DOHH2 (cell line): ENCODE results near the gene COL5A1.

ENCODE experiments used
- H3F3A ChIP-seq: fragments of 200-600 bp; sonication (generic), shearing (Covaris generic); 2 replicates; pipeline ENCODE4 v1.6.0; 2016; ENCODE audit warnings: antibody characterized with exemption, mild to moderate bottlenecking; ENCODE audit not compliant: control insufficient read depth, insufficient read depth
- H3K27ac ChIP-seq: fragments of 200-600 bp; sonication (generic); 2 replicates; pipeline ENCODE4 v1.5.1; 2014; ENCODE audit warnings: low read depth, mild to moderate bottlenecking, low read length, moderate library complexity
- H3K27me3 ChIP-seq: fragments of 200-600 bp; sonication (generic); 2 replicates; pipeline ENCODE4 v1.6.1; 2014; ENCODE audit warnings: mild to moderate bottlenecking, low read length, mixed read lengths; ENCODE audit not compliant: control insufficient read depth
- H3K36me3 ChIP-seq: fragments of 200-600 bp; sonication (generic); 2 replicates; pipeline ENCODE4 v1.6.1; 2014; ENCODE audit warnings: mild to moderate bottlenecking, low read length, moderate library complexity, mixed read lengths; ENCODE audit not compliant: control insufficient read depth
- H3K4me1 ChIP-seq: fragments of 200-600 bp; sonication (generic); 2 replicates; pipeline ENCODE4 v1.6.1; 2014; ENCODE audit warnings: mild to moderate bottlenecking, low read length, mixed read lengths; ENCODE audit not compliant: control insufficient read depth
- H3K4me2 ChIP-seq: fragments of 200-600 bp; sonication (generic); 2 replicates; pipeline ENCODE4 v1.6.0; 2014; ENCODE audit warnings: mild to moderate bottlenecking, low read length, moderate library complexity
- H3K4me3 ChIP-seq: fragments of 200-600 bp; sonication (generic); 2 replicates; pipeline ENCODE4 v1.5.1; 2014; ENCODE audit warnings: mild to moderate bottlenecking, low read length, mixed read lengths
- H3K79me2 ChIP-seq: fragments of 200-600 bp; sonication (generic); 2 replicates; pipeline ENCODE4 v1.6.1; 2014; ENCODE audit warnings: mild to moderate bottlenecking, low read length, mixed read lengths; ENCODE audit not compliant: control insufficient read depth
- H3K9me2 ChIP-seq: fragments of 200-600 bp; sonication (generic); replicated peaks from 2 replicates; pipeline ENCODE4 v1.6.1; 2014; ENCODE audit warnings: mild to moderate bottlenecking, low read length, mixed read lengths; ENCODE audit not compliant: control insufficient read depth
- H3K9me3 ChIP-seq: fragments of 200-600 bp; sonication (generic); 2 replicates; pipeline ENCODE4 v1.6.1; 2014; ENCODE audit warnings: antibody characterized with exemption, low read length, mixed read lengths; ENCODE audit not compliant: control insufficient read depth, insufficient read depth
- H4K20me1 ChIP-seq: fragments of 200-600 bp; sonication (generic); 2 replicates; pipeline ENCODE4 v1.6.0; 2014; ENCODE audit warnings: low read depth, mild to moderate bottlenecking, antibody characterized with exemption, low read length, moderate library complexity; ENCODE audit not compliant: control insufficient read depth, insufficient read depth
- CTCF ChIP-seq: fragments of 200-600 bp; sonication (generic); IDR thresholded peaks from one replicate; pipeline ENCODE4 v1.5.1; 2014; ENCODE audit warnings: antibody characterized with exemption, mild to moderate bottlenecking, low read depth, low read length; ENCODE audit not compliant: poor library complexity, severe bottlenecking
- EZH2phosphoT487 ChIP-seq: fragments of 200-600 bp; sonication (generic); IDR thresholded peaks from 2 replicates; pipeline ENCODE4 v1.6.1; 2017; ENCODE audit warnings: borderline replicate concordance, mild to moderate bottlenecking, antibody characterized with exemption, low read length, moderate library complexity, mixed read lengths

The COL5A1 gene

DNA sequence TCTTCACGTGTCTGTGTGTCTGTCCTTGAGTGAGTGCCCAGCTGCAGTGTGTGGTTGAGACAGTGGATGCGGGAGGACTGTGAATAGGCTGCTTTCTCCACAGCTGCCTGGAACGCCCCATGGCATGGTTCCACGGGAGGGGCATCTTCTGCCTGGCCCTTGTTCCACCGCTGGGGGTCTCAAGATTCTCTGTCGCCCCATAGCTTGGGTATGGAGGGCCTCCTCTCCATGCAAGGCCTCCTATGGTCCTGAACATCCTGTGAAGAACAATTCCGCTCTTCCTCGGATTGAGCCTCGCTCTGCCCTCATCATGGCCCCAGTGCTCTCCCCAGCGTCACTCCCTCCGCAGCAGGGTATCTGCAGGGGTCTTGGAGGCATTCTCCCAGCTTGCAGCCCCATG is 36.1 kb downstream of the COL5A1 start:
- Histone ChIP-seq H3K9me3 (no peaks in the 10 kb centered on the region), H3K9me2 (no peaks in the 10 kb centered on the region), H4K20me1 (no peaks in the 10 kb centered on the region), H3K4me3 (no peak overlapping the region), H3K36me3 (no peaks in the 10 kb centered on the region), H3K4me2 (no peak overlapping the region), H3K4me1 (no peaks in the 10 kb centered on the region), H3K27ac (no peak overlapping the region), H3K79me2 (no peaks in the 10 kb centered on the region), H3K27me3 (no peaks in the 10 kb centered on the region), H3F3A (no peaks in the 10 kb centered on the region)
- TF ChIP-seq CTCF (no peak), EZH2phosphoT487 (no peak)

DNA sequence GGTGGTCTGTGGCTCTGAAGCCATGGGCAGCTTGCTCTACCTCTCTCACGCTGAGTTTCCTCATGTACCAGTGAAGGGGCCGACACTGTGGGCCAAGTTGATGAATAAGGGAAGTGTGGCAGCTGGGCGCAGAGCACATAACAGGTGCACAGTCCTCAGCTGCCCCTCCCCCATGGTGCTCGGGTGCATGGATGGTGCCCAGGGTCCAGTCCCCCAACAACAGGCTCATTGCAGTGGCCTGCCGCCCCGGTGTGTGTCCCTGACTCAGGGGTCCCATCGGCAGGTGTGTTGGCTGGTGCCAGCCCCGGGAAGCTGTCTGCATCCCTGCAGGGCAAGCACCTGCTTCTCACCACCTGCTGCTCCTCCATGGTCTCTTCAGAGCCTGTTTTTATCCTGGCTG is 36.6 kb downstream of the COL5A1 start:
- no peaks in the 10 kb centered on the region for H4K20me1 ChIP-seq
- no peak overlapping the region for H3K4me3 ChIP-seq
- H3K4me1 ChIP-seq: no peaks in the 10 kb centered on the region
- no peaks in the 10 kb centered on the region for H3K79me2 ChIP-seq
- no peaks in the 10 kb centered on the region for H3F3A ChIP-seq
- TF ChIP-seq CTCF: no peak
- TF ChIP-seq EZH2phosphoT487: no peak
- H3K4me2 ChIP-seq: no peak overlapping the region
- H3K9me3 ChIP-seq: no peaks in the 10 kb centered on the region
- H3K27me3 ChIP-seq: no peaks in the 10 kb centered on the region
- H3K27ac ChIP-seq: no peak overlapping the region
- no peaks in the 10 kb centered on the region for H3K9me2 ChIP-seq
- no peaks in the 10 kb centered on the region for H3K36me3 ChIP-seq

DNA sequence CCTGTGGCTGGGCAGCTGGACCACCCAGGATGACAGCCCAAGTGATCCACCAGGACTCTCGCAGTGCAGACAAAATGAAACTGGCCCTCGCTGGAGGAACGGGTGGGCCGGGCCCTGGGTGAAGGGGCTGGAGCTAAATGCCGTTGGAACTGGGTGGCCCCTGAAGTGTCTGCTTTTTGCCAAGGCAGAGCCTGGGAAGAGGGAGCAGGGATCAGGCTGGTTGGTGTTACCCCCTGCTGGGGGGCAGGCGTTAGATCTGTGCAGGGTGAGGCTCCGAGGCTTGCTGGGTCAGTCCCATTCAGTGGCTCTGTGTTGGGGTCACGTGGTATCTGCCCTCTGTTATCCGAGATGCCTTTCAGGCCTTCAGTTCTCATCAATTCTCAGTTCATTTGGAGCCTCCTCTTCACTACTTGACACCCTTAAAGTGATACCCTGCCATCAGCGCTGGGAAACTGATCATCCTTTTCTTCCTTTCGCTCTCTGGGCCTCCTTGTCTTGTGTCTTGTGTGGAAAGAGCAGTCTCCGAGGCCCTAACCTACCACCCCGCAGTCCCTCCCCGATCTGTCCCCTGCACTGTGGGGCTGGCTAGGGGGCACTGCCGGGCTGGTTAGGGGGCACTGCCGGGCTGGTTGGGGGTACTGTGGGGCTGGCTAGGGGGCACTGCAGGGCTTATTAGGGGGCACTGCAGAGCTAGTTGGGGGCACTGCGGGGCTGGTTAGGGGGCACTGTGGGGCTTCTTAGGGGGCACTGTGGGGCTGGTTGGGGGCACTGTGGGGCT is 37.3 kb downstream of the COL5A1 start:
- no peak for TF ChIP-seq EZH2phosphoT487
- no peak for TF ChIP-seq CTCF
- no peak overlapping the region for H3K27ac ChIP-seq
- H3K36me3 ChIP-seq: no peaks in the 10 kb centered on the region
- H4K20me1 ChIP-seq: no peaks in the 10 kb centered on the region
- no peaks in the 10 kb centered on the region for H3K9me3 ChIP-seq
- H3K9me2 ChIP-seq: no peaks in the 10 kb centered on the region
- H3F3A ChIP-seq: no peaks in the 10 kb centered on the region
- H3K4me3 ChIP-seq: no peak overlapping the region
- H3K4me1 ChIP-seq: no peaks in the 10 kb centered on the region
- H3K79me2 ChIP-seq: no peaks in the 10 kb centered on the region
- H3K27me3 ChIP-seq: no peaks in the 10 kb centered on the region
- no peak overlapping the region for H3K4me2 ChIP-seq
